ENCODE measurements around the gene PIGO.

The PIGO gene

GRCh38 chr9:35096035-35096849, at the start of gene PIGO:
Gene PIGO (minus strand): TSS chr9:35096591. CDS start chr9:35095565, 1,026 bp downstream.
- peak; percentile 39 for DNase-seq

GRCh38 chr9:35142037-35142436, 45.6 kb upstream of the PIGO start:
- no peak for DNase-seq

- no peak for DNase-seq
Observed at GRCh38 chr9:35140093-35140492, 43.7 kb upstream of the PIGO start.

GRCh38 chr9:35136866-35137265, 40.5 kb upstream of the PIGO start:
- no peak for DNase-seq

- DNase-seq, result no peak
Observed at GRCh38 chr9:35135988-35136387, 39.6 kb upstream of the PIGO start.

- no peak for DNase-seq
Observed at GRCh38 chr9:35134920-35135319, 38.5 kb upstream of the PIGO start.

GRCh38 chr9:35116898-35117551, 20.6 kb upstream of the PIGO start:
- DNase-seq, result peak; percentile 64

GRCh38 chr9:35116539-35116897, 20.1 kb upstream of the PIGO start:
- no peak for DNase-seq

- DNase-seq, result peak; percentile 85
Observed at GRCh38 chr9:35115680-35116538, 19.5 kb upstream of the PIGO start, which contains the start of gene ATOSB. Gene ATOSB (minus strand): TSS chr9:35115862. CDS start chr9:35108274, 7,588 bp downstream.

- DNase-seq, result no peak
Observed at GRCh38 chr9:35114840-35115628, 18.6 kb upstream of the PIGO start.

- DNase-seq, result peak; percentile 79
Observed at GRCh38 chr9:35114113-35114839, 17.9 kb upstream of the PIGO start.

- no peak for DNase-seq
Observed at GRCh38 chr9:35112257-35113020, 16.0 kb upstream of the PIGO start.

GRCh38 chr9:35111001-35111933, 14.9 kb upstream of the PIGO start:
- peak; percentile 92 for DNase-seq

GRCh38 chr9:35110327-35110761, 14.0 kb upstream of the PIGO start:
- no peak for DNase-seq

GRCh38 chr9:35108946-35109575, 12.7 kb upstream of the PIGO start:
- no peak for DNase-seq

- no peak for DNase-seq
Observed at GRCh38 chr9:35108461-35108860, 12.1 kb upstream of the PIGO start.

GRCh38 chr9:35107297-35108290, 11.2 kb upstream of the PIGO start:
- no peak for DNase-seq

GRCh38 chr9:35106343-35106730, 9.9 kb upstream of the PIGO start:
- no peak for DNase-seq

All from NCI-H1436 treated with DMSO at 0.1 percent for 48 hours (cell line).